ENCODE results near the gene HOOK1. TPM values are rescaled to one million over a fixed set of nuclear protein-coding genes. Genes with fewer than 3 reads are reported as not detected.

The HOOK1 gene
- total RNA-seq, 1 donor from 2014 or later: not detected

DNA sequence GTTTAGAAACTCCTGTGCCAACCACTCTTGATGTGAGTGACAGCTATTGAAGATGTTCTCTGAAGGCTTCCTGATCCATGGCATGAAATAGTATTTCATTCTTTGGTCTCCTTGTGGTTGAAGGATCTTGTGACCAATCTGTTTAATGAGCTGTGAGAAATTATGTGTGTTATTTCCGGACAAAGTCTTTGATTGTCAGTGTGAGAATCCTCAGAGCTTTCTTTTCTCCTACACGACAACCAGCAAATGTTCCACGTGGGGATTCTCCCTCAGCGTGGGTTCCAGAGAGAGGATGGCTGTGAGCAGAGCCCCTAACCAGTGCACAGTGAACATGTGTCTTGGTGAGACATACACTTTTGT, 45.0 kb upstream of the HOOK1 start:
- no peak overlapping the region for H3K27ac ChIP-seq
- H3K36me3 ChIP-seq: no peaks in the 10 kb centered on the region
- H3K9me3 ChIP-seq: no peaks in the 10 kb centered on the region
- TF ChIP-seq, protein P1, sequence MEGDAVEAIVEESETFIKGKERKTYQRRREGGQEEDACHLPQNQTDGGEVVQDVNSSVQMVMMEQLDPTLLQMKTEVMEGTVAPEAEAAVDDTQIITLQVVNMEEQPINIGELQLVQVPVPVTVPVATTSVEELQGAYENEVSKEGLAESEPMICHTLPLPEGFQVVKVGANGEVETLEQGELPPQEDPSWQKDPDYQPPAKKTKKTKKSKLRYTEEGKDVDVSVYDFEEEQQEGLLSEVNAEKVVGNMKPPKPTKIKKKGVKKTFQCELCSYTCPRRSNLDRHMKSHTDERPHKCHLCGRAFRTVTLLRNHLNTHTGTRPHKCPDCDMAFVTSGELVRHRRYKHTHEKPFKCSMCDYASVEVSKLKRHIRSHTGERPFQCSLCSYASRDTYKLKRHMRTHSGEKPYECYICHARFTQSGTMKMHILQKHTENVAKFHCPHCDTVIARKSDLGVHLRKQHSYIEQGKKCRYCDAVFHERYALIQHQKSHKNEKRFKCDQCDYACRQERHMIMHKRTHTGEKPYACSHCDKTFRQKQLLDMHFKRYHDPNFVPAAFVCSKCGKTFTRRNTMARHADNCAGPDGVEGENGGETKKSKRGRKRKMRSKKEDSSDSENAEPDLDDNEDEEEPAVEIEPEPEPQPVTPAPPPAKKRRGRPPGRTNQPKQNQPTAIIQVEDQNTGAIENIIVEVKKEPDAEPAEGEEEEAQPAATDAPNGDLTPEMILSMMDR (IDR thresholded peaks at IDR 0.05): no peak
- H3K4me3 ChIP-seq: no peak overlapping the region
- no peaks in the 10 kb centered on the region for H3K4me1 ChIP-seq
- no peaks in the 10 kb centered on the region for H3K27me3 ChIP-seq
- no peak for DNase-seq (ENCODE audit: low spot score in 2 of 2)
- intact Hi-C loops (cut with DNase I): no loop called here

DNA sequence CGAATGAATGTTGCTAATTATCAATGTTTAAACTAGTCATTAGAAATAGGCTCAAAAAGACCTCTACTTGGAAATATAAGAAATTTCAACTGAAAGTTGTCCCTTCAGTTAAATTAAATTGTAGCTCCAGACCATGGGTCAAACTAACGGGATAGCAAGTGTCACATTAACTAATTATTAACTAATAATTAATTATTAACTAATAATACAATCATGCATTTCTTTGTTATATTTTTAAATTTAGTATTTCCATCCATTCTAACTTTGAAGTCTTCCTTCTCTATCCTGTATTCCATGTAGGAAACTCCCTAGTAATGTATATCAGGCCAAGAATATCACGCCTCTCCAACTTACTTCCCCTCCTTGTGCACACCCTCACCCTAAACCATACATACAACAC, 43.4 kb upstream of the HOOK1 start:
- intact Hi-C loops (cut with DNase I): no loop called here
- Histone ChIP-seq H3K27me3 (no peaks in the 10 kb centered on the region), H3K9me3 (no peaks in the 10 kb centered on the region), H3K27ac (no peak overlapping the region), H3K36me3 (no peaks in the 10 kb centered on the region), H3K4me1 (no peaks in the 10 kb centered on the region), H3K4me3 (no peak overlapping the region)
- no peak for DNase-seq (ENCODE audit: low spot score in 2 of 2)
- TF ChIP-seq, protein P1 (IDR thresholded peaks at IDR 0.05): no peak

DNA sequence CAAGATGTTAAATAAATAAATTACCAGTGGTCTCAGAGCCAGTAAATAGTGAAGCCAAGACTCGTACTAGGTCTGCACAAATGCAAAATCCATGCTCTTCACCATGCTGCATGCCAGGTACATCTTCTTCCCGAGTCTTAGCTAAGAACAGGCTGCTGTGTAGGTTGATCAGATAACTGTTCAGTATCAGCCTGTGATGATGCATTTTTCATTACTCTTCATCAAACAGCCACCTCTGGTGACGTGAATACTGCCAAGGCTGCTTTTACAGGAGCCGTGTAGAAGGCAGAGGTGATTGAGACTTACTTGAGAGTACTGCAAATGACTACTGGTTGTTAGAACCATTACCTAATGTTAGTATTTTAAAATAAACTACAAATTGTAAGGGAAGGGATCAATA, 39.3 kb upstream of the HOOK1 start:
- no peak for DNase-seq (ENCODE audit: low spot score in 2 of 2)
- Histone ChIP-seq H3K4me3 (no peak overlapping the region), H3K36me3 (no peaks in the 10 kb centered on the region), H3K27me3 (no peaks in the 10 kb centered on the region), H3K4me1 (no peaks in the 10 kb centered on the region), H3K9me3 (no peaks in the 10 kb centered on the region), H3K27ac (no peak overlapping the region)
- intact Hi-C loops (cut with DNase I): no loop called here
- TF ChIP-seq, protein P1 (IDR thresholded peaks at IDR 0.05): no peak

DNA sequence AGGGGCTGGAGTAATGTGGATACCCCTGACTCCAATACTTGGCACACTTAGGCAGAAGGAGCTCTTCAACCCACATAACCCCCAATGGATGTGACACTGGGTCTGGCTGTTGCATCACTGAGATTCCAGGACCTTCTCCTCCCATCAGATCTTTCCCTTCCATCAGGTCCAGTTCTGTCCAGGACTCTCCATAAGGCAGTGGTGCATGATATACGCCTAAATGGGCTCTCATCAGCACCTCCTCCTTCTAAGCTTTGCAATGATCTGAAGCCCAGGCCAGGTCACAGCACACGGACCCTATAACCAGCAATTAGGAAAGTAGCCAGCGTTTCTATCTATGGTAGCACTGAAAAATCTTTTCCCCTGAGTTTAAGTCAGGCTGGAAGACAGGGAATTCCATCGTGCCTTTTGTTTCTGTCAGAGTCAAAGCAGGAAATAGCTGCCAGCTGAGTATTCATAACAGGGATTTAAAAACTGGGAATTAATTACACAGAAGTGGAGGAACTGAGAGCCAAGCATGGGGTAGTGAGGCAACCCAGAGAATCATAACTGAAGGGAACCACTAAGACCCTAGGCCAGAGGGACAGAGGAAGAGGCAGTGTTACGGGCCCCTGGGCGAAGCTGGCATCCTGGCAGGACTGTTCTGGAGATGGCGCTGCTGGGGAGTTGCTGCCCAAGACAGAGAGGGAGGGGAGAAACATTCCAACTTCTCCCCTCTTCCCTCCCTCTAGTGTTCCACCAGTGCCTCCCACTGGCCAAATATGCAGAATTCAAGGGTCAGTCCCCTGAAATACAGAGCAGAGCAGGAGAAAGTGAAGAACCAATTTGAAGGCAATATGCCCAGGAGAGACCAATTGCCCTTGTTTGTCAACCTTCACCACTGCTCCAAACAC, 37.5 kb upstream of the HOOK1 start:
- H3K27me3 ChIP-seq: no peaks in the 10 kb centered on the region
- H3K36me3 ChIP-seq: no peaks in the 10 kb centered on the region
- no peak overlapping the region for H3K27ac ChIP-seq
- no peaks in the 10 kb centered on the region for H3K9me3 ChIP-seq
- intact Hi-C loops (cut with DNase I): no loop called here
- DNase-seq (ENCODE audit: low spot score in 2 of 2): no peak
- TF ChIP-seq, protein P1 (IDR thresholded peaks at IDR 0.05): no peak
- H3K4me1 ChIP-seq: no peaks in the 10 kb centered on the region
- no peak overlapping the region for H3K4me3 ChIP-seq

DNA sequence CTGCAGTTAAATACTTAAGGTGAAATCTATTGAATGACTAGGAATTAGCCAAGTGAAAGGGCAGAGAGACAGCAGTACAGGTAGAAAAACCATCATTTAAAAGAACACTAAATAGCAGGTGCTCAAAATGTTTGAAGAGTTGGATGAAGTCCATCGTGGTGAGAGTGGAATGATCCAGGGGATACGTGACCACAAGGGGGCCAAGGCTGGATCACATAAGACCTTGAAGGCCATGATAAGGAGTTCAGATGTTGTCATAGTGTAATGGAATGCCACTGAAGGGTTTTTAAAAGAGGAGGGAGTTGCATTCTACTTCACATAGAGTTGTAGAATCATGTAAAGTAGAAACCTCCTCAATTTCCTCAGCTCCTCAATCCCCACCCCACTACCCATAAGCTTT, 34.8 kb upstream of the HOOK1 start:
- TF ChIP-seq, protein P1 (IDR thresholded peaks at IDR 0.05): no peak
- DNase-seq (ENCODE audit: low spot score in 2 of 2): no peak
- H3K4me3 ChIP-seq: no peak overlapping the region
- H3K36me3 ChIP-seq: no peaks in the 10 kb centered on the region
- H3K27ac ChIP-seq: no peak overlapping the region
- no peaks in the 10 kb centered on the region for H3K9me3 ChIP-seq
- no peaks in the 10 kb centered on the region for H3K27me3 ChIP-seq
- intact Hi-C loops (cut with DNase I): no loop called here
- no peaks in the 10 kb centered on the region for H3K4me1 ChIP-seq

Measured in ascending aorta (tissue), 2 donors.